K562 (cell line): Measurements from ENCODE around the gene HFE. TPM values are rescaled to one million over a fixed set of nuclear protein-coding genes. Genes with fewer than 3 reads are reported as not detected.

ENCODE experiments used
- CBX8 ChIP-seq: fragments of 200-600 bp; sonication (generic); IDR thresholded peaks from 2 replicates; pipeline ENCODE4 v1.6.1; 2012; ENCODE audit warnings: borderline replicate concordance, mixed run types, low read depth, mild to moderate bottlenecking, moderate library complexity, mixed read lengths, low read length, control low read depth, inconsistent platforms; ENCODE audit not compliant: poor library complexity, severe bottlenecking; ENCODE audit errors: extremely low read depth
- CGGBP1 ChIP-seq: fragments of 250-450 bp; sonication (Bioruptor Pico); IDR thresholded peaks from 2 replicates; pipeline ENCODE4 v1.9.0; 2021; ENCODE audit warnings: mild to moderate bottlenecking
- ELF4 ChIP-seq: fragments of 450-650 bp; formaldehyde crosslinking; IDR thresholded peaks from 2 replicates; pipeline ENCODE4 v1.4.0; 2022; ENCODE audit warnings: missing genetic modification characterization
- ERF ChIP-seq: fragments of 450-650 bp; formaldehyde crosslinking; IDR thresholded peaks from 2 replicates; pipeline ENCODE4 v1.4.0; 2020; ENCODE audit warnings: mild to moderate bottlenecking, mixed read lengths
- GABPA ChIP-seq: fragments of 200-800 bp; sonication (Bioruptor generic); conservative IDR thresholded peaks from 2 replicates; pipeline ENCODE4 v1.6.1; 2016; ENCODE audit warnings: low read depth, missing genetic modification characterization, missing compliant biosample characterization
- HES1 ChIP-seq: fragments of 450-650 bp; IDR thresholded peaks from 2 replicates; pipeline ENCODE4 v1.6.1; 2016; ENCODE audit warnings: low read depth, mild to moderate bottlenecking, moderate library complexity
- MED1 ChIP-seq: sonication (generic); formaldehyde crosslinking; IDR thresholded peaks from 2 replicates; pipeline ENCODE4 v1.8.1; 2023; ENCODE audit warnings: missing genetic modification reagents, borderline replicate concordance
- MEF2A ChIP-seq: IDR thresholded peaks from 2 replicates; pipeline ENCODE4 v1.6.1; 2011; ENCODE audit warnings: low read depth, mild to moderate bottlenecking, low read length, moderate library complexity; ENCODE audit not compliant: control insufficient read depth
- NCOA2 ChIP-seq, 2 experiments: fragments of 450-650 bp; IDR thresholded peaks; 2 replicates each; pipeline ENCODE4 v1.6.1; 2018; ENCODE audit warnings: mild to moderate bottlenecking in 2 of 2, moderate library complexity in 1 of 2; ENCODE audit not compliant: partially characterized antibody in 2 of 2
- PML ChIP-seq: IDR thresholded peaks from 2 replicates; pipeline ENCODE4 v1.6.1; 2012; ENCODE audit warnings: low read length, inconsistent platforms
- POLR2A ChIP-seq: fragments of 450-650 bp; conservative IDR thresholded peaks from 2 replicates; pipeline ENCODE4 v1.6.1; 2016
- TOE1 ChIP-seq, 2 experiments: fragments of 450-650 bp in 1 of 2; sonication (generic) in 1 of 2; formaldehyde crosslinking in 1 of 2; IDR thresholded peaks; 2 replicates each; pipeline versions ENCODE4 v1.7.1 to v1.8.0; 2016 to 2022; ENCODE audit warnings: borderline replicate concordance in 2 of 2, mild to moderate bottlenecking in 2 of 2, antibody characterized with exemption in 1 of 2, inconsistent platforms in 1 of 2, low read depth in 1 of 2, missing genetic modification reagents in 1 of 2, moderate library complexity in 1 of 2
- ZHX1 ChIP-seq: fragments of 150-350 bp; conservative IDR thresholded peaks from 2 replicates; pipeline ENCODE4 v1.6.1; 2014; ENCODE audit warnings: low read length
- ZNF197 ChIP-seq: fragments of 200-800 bp; sonication (Bioruptor generic); IDR thresholded peaks from 2 replicates; pipeline ENCODE4 v1.6.1; 2016; ENCODE audit warnings: low read depth, missing genetic modification characterization, missing compliant biosample characterization
- ZNF609 ChIP-seq: sonication (generic); formaldehyde crosslinking; IDR thresholded peaks from 2 replicates; pipeline ENCODE4 v1.8.1; 2023; ENCODE audit warnings: missing genetic modification reagents, mild to moderate bottlenecking, borderline replicate concordance
- ZNF717 ChIP-seq: fragments of 250-450 bp; sonication (Bioruptor Pico); IDR thresholded peaks from 2 replicates; pipeline ENCODE4 v1.5.0; 2021
- ZNF764 ChIP-seq: fragments of 250-450 bp; sonication (Bioruptor Pico); IDR thresholded peaks from 2 replicates; pipeline ENCODE4 v1.4.0; 2020; ENCODE audit warnings: low read depth, mild to moderate bottlenecking, moderate library complexity
- polyA plus RNA-seq, 8 experiments: library from polyadenylated mRNA; depleted of rRNA in 4 of 8; stranded (reverse) in 5 of 8; unstranded in 3 of 8; fragments of >200 nt; fragmentation: Nextera tagmentation in 2 of 8; fragmentation: Illumina TruSeq in 1 of 8; extraction: Ambion mirVana in 2 of 8; extraction: Trizol in 1 of 8; gene quantifications; 2 replicates each; pipeline versions ENCODE4 v1.2.1 to v1.2.3, GENCODE V29; 2011 to 2014; ENCODE audit warnings: inconsistent platforms in 1 of 8, missing spikeins in 1 of 8
- total RNA-seq, 7 experiments: library from RNA; depleted of rRNA in 6 of 7; stranded (reverse); fragments of >200 nt in 6 of 7; fragmentation: Illumina TruSeq in 2 of 7; extraction: Trizol in 2 of 7; gene quantifications; 2 replicates each; pipeline versions ENCODE4 v1.2.1 to v1.2.3, GENCODE V29; 2011 to 2021; ENCODE audit warnings: low replicate concordance in 1 of 7

Gene HFE
- total and polyA plus RNA-seq, 9 of the 15 experiments (the other 6 are each of a cell fraction or from before 2014, with no cell fraction given) = 0.14 to 1.2 (median 0.76) TPM

GRCh38 chr6:26126394-26127235, 39.4 kb downstream of the HFE start (continued):
- TF ChIP-seq HES1 (0 out of 2 replicates have a peak, but pooled peaks have one; percentile 57), MEF2A (0 out of 2 replicates have a peak, but pooled peaks have one; percentile 39), ZNF717 (CRISPR knock-in tag) (no peak), TOE1 (IDR thresholded peaks at IDR 0.05; ENCODE audit: borderline replicate concordance) (no peak; the same call in 1 of the 2 replicates), TOE1 (CRISPR knock-in tag; IDR thresholded peaks at IDR 0.05; ENCODE audit: borderline replicate concordance, low read depth) (no peak), ELF4 (CRISPR knock-in tag) (peak; percentile 32; the same call in 1 of the 2 replicates), POLR2A (no peak; the same call in 1 of the 2 replicates), CGGBP1 (CRISPR knock-in tag) (0 out of 2 replicates have a peak, but pooled peaks have one; percentile 54), ZHX1 (no peak), ZNF197 (CRISPR knock-in tag) (no peak), ZNF609 (no peak), PML (peak; percentile 10; the same call in 1 of the 2 replicates), GABPA (tag) (peak; percentile 43; the same call in 1 of the 2 replicates), MED1 (no peak), NCOA2 (IDR thresholded peaks at IDR 0.05; ENCODE audit: partially characterized antibody in 2 of 2) (no peak), CBX8 (no peak), ERF (no peak), ZNF764 (no peak)
